GM23338 (cell line): ENCODE data around the gene PLXNA2.

Experiments
- CREB1 ChIP-seq: fragments of 250-450 bp; sonication (Bioruptor Pico); IDR thresholded peaks from 2 replicates; pipeline ENCODE4 v1.5.0; 2020; ENCODE audit warnings: low read depth, mild to moderate bottlenecking, moderate library complexity
- EZH2 ChIP-seq: fragments of 200-600 bp; sonication (generic); IDR thresholded peaks from one replicate; pipeline ENCODE4 v1.8.0; 2017; ENCODE audit warnings: antibody characterized with exemption, mild to moderate bottlenecking, low read depth; ENCODE audit not compliant: unreplicated experiment
- EZH2phosphoT487 ChIP-seq: fragments of 200-600 bp; sonication (generic); IDR thresholded peaks from one replicate; pipeline ENCODE4 v1.8.1; 2018; ENCODE audit warnings: antibody characterized with exemption; ENCODE audit not compliant: unreplicated experiment
- NANOG ChIP-seq: IDR thresholded peaks from 2 replicates; pipeline ENCODE4 v1.6.1; 2016; ENCODE audit warnings: antibody characterized with exemption, borderline replicate concordance
- POLR2AphosphoS5 ChIP-seq: IDR thresholded peaks from 2 replicates; pipeline ENCODE4 v1.6.1; 2016; ENCODE audit warnings: antibody characterized with exemption, low read depth
- ZNF114 ChIP-seq: fragments of 250-450 bp; sonication (Bioruptor Pico); IDR thresholded peaks from 2 replicates; pipeline ENCODE4 v1.5.0; 2020; ENCODE audit warnings: mild to moderate bottlenecking, moderate library complexity
- TF ChIP-seq, protein P1 (sequence below), 2 experiments: fragments of 200-600 bp in 1 of 2; sonication (generic) in 1 of 2; conservative IDR thresholded peaks; 2 replicates each; pipeline versions ENCODE4 v1.5.1 to v1.6.1; 2016 to 2017; ENCODE audit warnings: antibody characterized with exemption in 2 of 2, low read depth in 2 of 2, mild to moderate bottlenecking in 2 of 2, moderate library complexity in 1 of 2
- TF ChIP-seq, protein P2 (sequence below): IDR thresholded peaks from one replicate; pipeline ENCODE4 v1.6.1; 2018; ENCODE audit warnings: antibody characterized with exemption; ENCODE audit not compliant: unreplicated experiment
- TF ChIP-seq, protein P3 (sequence below): IDR thresholded peaks from 2 replicates; pipeline ENCODE4 v1.6.1; 2016; ENCODE audit warnings: antibody characterized with exemption

DNA sequence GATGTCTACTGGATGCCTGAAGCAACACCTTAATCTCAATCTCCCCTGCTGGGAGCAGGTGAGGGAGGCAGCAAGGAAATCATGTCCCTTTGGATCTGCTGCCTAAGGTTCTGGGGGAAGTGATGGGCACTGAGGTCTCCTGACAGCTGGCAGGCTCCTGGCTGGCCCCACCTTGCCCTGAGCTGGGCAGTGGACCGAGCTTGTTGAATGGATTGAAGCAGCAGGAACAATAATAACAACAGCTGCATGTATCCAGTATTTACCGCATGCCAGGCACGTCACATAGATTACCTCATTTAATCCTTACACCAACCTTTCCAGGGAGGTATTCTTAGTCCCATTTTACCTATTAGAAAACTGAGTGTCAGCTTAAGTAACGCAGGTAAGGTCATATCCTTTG lies 133.9 kb downstream of the PLXNA2 start:
- TF ChIP-seq, protein P1, sequence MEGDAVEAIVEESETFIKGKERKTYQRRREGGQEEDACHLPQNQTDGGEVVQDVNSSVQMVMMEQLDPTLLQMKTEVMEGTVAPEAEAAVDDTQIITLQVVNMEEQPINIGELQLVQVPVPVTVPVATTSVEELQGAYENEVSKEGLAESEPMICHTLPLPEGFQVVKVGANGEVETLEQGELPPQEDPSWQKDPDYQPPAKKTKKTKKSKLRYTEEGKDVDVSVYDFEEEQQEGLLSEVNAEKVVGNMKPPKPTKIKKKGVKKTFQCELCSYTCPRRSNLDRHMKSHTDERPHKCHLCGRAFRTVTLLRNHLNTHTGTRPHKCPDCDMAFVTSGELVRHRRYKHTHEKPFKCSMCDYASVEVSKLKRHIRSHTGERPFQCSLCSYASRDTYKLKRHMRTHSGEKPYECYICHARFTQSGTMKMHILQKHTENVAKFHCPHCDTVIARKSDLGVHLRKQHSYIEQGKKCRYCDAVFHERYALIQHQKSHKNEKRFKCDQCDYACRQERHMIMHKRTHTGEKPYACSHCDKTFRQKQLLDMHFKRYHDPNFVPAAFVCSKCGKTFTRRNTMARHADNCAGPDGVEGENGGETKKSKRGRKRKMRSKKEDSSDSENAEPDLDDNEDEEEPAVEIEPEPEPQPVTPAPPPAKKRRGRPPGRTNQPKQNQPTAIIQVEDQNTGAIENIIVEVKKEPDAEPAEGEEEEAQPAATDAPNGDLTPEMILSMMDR (conservative IDR thresholded peaks at IDR 0.05; ENCODE audit: low read depth in 2 of 2): no peak
- TF ChIP-seq CREB1 (CRISPR knock-in tag) (no peak), POLR2AphosphoS5 (no peak), ZNF114 (CRISPR knock-in tag) (no peak), EZH2phosphoT487 (no peak), EZH2 (no peak), NANOG (no peak)
- TF ChIP-seq, protein P2, sequence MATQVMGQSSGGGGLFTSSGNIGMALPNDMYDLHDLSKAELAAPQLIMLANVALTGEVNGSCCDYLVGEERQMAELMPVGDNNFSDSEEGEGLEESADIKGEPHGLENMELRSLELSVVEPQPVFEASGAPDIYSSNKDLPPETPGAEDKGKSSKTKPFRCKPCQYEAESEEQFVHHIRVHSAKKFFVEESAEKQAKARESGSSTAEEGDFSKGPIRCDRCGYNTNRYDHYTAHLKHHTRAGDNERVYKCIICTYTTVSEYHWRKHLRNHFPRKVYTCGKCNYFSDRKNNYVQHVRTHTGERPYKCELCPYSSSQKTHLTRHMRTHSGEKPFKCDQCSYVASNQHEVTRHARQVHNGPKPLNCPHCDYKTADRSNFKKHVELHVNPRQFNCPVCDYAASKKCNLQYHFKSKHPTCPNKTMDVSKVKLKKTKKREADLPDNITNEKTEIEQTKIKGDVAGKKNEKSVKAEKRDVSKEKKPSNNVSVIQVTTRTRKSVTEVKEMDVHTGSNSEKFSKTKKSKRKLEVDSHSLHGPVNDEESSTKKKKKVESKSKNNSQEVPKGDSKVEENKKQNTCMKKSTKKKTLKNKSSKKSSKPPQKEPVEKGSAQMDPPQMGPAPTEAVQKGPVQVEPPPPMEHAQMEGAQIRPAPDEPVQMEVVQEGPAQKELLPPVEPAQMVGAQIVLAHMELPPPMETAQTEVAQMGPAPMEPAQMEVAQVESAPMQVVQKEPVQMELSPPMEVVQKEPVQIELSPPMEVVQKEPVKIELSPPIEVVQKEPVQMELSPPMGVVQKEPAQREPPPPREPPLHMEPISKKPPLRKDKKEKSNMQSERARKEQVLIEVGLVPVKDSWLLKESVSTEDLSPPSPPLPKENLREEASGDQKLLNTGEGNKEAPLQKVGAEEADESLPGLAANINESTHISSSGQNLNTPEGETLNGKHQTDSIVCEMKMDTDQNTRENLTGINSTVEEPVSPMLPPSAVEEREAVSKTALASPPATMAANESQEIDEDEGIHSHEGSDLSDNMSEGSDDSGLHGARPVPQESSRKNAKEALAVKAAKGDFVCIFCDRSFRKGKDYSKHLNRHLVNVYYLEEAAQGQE: no peak
- TF ChIP-seq, protein P3, sequence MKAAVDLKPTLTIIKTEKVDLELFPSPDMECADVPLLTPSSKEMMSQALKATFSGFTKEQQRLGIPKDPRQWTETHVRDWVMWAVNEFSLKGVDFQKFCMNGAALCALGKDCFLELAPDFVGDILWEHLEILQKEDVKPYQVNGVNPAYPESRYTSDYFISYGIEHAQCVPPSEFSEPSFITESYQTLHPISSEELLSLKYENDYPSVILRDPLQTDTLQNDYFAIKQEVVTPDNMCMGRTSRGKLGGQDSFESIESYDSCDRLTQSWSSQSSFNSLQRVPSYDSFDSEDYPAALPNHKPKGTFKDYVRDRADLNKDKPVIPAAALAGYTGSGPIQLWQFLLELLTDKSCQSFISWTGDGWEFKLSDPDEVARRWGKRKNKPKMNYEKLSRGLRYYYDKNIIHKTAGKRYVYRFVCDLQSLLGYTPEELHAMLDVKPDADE: no peak
